Glomerular visceral epithelial cell (primary cell): ENCODE results near the gene SNCA.

Experiments
- DNase-seq: peaks from one replicate; pipeline ENCODE4 v3.0.0-alpha.2; 2016; ENCODE audit errors: extremely low spot score

SNCA gene

DNA sequence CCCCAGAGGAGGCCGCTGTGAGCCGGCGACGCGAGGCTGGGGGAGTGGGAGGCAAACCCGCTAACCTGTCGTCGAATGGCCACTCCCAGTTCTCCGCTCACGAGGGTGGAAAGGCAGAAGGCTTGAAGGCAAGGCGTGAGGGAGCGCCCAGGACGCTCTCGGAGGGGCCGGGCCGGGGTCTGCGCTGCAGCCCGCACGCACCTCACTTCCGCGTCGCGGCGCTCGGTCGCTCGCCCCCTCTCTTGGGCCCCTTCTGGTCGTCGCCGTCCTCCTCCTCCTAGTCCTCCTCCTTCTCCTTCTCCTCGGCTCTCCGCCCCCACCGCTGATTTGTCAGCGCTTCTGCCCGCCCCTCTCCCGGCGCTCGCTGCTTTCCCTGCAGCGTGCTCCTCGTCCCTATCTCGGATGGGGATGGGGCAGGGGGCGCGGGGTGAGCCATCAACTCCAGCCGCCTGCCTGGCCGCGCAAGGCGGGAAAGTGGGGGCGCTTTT is at the start of gene SNCA:
SNCA (minus strand) TSS at position 265 of the 488 bp plus-strand sequence. CDS start 1,494 bp downstream, outside the sequence.
- peak; percentile 70 for DNase-seq

DNA sequence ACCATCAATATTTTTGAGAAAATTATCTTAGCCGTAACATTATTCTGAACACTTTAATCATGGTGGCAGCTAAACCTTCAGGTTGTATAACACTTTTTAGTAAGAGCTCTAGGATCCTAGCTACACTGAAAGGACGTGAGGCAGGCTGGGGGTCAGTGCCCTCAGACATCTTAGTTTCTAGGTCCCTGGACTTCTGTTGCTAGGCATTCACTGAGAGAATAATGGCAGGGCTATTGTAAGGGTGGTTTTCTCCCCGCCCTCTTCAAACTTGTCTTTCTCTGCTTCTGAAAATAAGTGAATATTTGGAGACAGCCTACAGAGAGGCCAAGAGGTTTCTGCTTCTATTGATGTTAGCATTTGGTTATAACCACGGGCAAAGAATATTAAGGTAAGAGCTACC is 42.3 kb upstream of the SNCA start:
- no peak for DNase-seq

- DNase-seq: no peak
Observed at GRCh38 chr4:89878611-89879010, 41.6 kb upstream of the SNCA start.

- DNase-seq: no peak
Observed at GRCh38 chr4:89876548-89876947, 39.6 kb upstream of the SNCA start.

DNA sequence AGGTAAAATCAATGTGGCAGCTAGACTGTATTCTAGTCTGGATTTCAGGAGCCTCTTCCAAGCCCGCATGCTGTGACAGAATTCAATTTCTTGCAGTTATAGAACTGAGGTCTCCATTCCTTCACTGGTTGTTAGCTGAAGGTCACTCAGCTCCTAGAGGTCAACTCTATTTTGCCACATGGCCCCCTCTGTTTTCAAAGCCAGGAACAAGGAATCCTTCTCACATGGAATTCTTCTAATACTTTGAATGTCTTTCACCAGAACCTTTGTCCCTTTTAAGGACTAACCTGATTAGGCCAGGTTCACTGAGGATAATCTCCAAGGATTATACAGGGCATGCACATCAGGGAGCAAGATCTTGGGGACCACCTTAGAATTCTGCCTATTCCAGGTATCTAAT is 34.2 kb upstream of the SNCA start:
- no peak for DNase-seq

DNA sequence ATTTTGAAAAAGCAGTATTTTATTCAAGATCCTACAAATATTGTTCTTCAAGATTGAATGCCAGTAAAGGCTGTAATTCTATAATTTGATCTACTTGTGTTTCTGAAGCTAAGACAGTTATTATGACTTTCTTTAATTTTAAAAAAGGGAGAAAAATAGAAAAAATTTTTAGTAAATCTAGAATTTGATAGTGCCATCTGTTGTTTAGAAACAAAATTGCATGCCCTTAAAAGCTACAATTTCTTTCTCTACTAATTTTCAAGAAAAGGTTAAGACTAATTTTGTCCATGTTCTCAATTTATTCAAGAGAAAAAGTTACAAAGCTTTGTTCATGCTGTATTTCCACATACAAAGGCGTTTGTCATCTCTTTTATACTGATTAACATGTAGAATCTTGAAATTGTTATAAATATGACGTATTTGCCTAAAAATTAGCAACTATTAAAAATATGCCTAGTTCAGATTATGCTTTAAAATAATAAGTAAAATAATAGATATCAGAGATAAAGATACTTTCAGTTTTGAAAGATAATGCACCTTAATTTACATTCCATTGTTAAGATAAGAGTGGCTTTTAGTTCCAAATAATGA is 32.1 kb upstream of the SNCA start:
- no peak for DNase-seq

GRCh38 chr4:89868276-89868675 is 31.3 kb upstream of the SNCA start:
- no peak for DNase-seq

DNA sequence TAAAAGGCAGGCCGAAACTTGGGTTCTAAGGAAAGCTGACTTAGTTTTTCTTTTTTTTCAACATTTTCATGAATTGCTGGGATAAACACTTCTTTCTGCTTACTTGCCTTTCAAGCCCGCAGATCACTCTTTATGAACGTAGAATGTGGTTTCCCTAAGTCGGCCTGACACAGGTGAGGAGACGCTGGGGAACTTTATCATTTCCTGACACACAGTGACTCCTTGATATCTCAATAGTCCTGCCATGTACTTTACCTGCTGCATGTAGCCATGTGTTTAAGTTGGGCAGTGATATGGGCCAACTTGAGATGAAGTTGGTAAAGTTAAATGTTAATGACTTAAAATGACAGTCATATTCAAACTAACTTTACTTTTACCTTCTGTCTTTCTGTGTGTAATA is 26.6 kb upstream of the SNCA start:
- no peak for DNase-seq

- no peak for DNase-seq
Observed at GRCh38 chr4:89860971-89861370, 24.0 kb upstream of the SNCA start.

- DNase-seq: no peak
Observed at GRCh38 chr4:89855236-89855635, 18.3 kb upstream of the SNCA start.

DNA sequence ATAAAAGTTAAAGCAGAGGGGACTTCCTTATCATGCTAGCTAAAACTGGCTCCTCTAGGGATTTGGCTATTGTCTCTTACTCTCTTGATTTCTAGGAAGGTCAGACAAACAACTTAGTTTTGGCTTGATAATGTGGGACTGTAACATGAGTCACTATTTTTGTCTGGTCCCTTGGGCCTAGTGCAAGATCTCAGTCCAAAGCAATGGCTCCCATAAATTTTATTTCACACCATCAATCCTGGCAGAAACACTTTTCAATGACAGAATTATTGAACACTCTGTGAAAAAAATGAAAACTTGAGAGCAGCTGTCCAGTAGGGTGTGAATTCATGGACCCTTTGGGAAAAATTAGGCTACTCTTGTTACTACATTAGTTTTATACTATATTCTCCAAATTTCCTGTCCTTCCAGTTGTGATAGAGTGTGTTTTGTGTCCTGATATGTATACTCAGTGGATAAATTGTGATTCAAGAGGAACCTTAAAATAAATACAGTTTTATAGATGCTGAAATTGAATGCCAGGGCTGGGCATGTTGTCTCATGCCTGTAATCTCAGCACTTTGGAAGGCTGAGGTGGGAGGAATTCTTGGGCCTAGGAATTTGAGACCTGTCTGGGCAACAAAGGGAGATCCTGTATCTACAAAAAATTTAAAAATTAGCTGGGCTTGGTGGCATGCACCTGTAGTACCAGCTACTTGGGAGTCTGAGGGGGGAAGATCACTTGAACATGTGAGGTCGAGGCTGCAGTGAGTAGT is 10.8 kb upstream of the SNCA start:
- DNase-seq: no peak

DNA sequence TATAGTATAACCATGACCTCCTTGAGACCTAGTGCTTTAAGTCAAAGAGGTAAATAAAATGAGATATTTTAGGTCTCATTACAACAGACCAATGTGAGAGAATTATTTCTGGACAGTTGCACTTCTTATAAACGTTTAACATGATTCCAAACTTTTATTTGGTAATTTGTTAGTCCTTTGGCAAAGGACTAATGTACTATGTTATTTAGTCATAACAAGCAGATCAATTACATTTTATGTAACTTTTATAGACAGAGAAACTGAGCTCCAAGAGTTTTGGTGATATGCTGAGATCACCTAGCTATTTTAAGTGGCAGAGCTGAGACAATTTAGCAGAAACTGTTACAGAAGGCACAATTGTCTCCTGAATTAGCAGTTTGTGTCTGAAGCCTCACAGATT is 2.6 kb upstream of the SNCA start:
- no peak for DNase-seq

DNA sequence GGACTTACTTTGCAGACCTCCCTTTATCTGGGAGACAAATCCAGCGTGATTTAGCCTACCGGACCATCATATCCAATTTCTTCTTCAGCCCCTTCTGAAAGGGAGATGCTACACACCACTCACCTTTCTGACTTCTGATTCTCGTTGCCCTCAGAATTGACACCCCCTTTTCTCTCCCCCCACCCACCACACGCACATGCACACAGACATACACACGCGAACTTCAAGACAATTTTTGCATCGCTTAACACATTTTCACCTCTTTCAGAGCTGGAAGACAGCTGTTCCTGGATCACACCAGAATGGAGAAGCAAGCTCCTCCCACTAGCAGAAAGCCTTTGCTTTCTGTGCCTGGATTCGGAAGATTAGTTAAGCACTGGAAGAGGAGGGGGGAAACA is 1.0 kb upstream of the SNCA start:
- DNase-seq: peak; percentile 8

- peak; percentile 34 for DNase-seq
Observed at GRCh38 chr4:89837385-89837992, 528 bp upstream of the SNCA start.

DNA sequence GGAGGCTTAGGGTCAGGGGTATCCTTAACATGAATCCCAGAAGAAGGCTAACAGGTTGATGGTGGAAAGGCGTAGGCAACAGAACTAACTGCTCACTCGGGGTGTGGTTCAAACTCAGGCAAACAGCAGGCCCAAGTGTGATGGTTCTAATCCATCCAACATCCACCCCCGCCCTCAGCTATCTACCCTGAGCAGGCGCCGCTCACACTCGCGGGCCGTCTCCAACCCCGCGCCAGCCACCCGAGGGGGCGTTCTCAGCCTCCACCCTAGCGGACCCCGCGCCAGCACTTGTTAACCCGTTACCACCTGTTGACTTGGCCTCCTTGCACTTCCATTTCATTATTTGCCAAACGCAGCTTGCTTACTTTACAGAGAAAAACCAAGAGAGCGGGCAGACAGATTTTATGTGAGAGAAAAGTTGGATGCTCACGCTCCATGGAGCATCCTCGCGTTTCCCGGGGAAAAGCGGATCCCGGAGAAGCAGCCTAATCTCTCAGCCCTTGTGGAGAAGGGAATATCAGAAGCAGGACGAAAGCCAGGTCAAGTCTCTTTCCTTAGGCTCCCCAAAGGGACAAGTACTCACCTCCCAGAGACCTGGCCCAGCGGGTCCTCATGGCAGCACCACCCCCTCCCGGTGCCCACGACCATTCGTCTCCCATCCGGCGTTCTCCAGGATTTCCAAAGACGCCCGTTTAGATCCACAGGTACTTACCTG is 773 bp downstream of the SNCA start:
- peak; percentile 2 for DNase-seq

- DNase-seq: no peak
Observed at GRCh38 chr4:89835413-89835812, 1.5 kb downstream of the SNCA start.

GRCh38 chr4:89834486-89835209 is 2.3 kb downstream of the SNCA start:
- DNase-seq: no peak

- DNase-seq: no peak
Observed at GRCh38 chr4:89829470-89830138, 7.4 kb downstream of the SNCA start.

DNA sequence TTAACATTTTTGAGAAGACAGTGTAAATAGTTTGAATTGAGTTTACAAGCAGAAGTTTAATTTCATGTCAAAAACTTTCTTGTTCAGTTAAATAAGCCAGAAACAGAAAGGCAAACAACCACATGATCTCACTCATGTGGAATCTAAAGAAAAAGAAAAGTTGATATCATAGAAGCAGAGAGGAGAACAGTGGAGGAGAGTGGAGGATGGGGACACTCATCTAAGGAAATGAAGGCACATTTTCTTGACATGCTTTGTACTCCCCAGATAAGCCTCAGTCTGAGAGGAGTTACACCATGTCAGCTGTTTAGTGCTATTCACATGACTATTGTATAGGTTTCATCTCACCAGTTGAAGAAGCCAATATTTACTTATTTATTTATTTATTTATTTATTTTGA is 13.5 kb downstream of the SNCA start:
- DNase-seq: peak; percentile 28

DNA sequence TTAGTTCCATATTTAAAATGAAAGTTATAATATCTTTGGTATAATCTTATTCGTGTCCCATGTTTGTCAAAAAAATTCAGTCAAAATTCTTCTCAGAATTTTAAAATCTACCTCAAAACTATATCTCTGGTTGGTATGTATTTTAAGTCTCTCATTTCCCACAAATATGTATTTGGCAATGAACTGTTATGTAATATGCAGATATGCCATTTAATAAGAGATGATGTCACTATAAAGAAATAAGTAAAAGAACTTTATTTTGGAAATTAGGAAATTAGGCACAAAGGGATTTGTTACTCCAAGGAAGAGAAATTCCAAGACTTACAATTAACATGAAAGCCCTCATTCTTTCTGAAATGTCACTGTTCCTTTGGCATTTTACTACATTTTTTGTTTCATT is 15.3 kb downstream of the SNCA start:
- no peak for DNase-seq

DNA sequence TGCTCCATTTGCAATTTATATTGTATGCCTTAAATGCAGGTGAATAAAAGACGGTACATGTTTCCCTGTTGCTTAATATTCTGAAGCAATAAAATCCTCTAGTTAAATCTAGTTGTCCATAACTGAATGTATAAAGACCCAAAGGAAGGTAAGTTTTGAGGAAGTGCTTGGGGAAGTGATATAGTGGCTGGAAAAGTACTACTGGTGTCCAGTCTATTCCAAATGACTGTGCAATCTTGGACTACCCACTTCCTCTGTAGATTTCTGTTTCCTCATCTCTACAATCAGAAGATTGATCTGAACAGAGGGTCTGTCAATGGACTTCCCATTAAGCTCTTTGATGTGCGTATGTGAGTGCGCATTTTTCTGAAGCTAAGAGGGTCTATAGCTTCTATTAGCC is 17.0 kb downstream of the SNCA start:
- DNase-seq: no peak
